Retinal pigment epithelial cell (primary cell): ENCODE data around the gene CNTROB.

Experiments
- DNase-seq: peaks from one replicate; pipeline ENCODE4 v3.0.0-alpha.2; 2010; ENCODE audit warnings: low read depth
- H3K4me3 ChIP-seq: 2 replicates; pipeline ENCODE4 v1.5.1; 2011; ENCODE audit warnings: mild to moderate bottlenecking, low read length, control low read depth, moderate library complexity
- CTCF ChIP-seq: conservative IDR thresholded peaks from 2 replicates; pipeline ENCODE4 v1.5.1; 2011; ENCODE audit warnings: low read depth, low read length, control low read depth, inconsistent platforms

The CNTROB gene

DNA sequence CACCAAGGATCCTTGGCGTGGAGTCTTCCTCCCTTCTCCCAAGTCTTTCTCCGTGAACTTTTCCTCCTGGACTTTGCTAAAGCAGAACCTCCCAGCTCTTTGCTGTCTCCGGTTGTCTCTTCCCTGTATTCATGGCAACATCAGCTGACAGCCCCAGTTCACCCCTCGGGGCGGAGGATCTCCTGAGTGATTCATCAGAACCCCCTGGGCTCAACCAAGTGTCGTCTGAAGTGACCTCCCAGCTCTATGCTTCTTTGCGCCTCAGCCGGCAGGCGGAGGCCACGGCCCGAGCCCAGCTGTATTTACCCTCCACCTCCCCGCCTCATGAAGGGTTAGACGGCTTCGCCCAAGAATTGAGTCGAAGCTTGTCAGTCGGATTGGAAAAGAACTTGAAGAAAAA, 943 bp downstream of the CNTROB start:
- DNase-seq: no peak
- TF ChIP-seq CTCF: peak; percentile 30
- H3K4me3 ChIP-seq: peak overlapping the region; percentile 99

DNA sequence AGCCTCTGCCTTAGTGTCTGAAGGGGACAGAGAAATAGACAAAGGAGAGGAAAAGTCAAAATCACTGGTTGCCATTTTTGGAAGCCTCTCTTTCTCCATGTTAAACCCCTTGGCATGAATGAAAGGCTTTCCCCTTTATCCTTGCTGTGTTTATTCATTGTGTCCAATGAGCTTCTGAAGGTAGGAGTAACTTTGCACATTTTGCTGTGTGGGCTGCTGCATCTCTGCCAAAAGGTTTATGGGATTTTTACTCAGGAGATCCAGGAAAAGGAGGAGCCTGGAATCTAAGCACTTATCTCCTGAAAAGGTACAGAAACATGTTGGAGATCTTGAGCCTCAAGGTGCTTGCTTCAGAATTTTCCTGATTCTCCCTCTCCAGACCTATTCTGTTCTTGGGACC, 3.9 kb downstream of the CNTROB start:
- DNase-seq: no peak
- no peak for TF ChIP-seq CTCF
- no peak overlapping the region for H3K4me3 ChIP-seq

GRCh38 chr17:7940034-7940433, 8.0 kb downstream of the CNTROB start:
- H3K4me3 ChIP-seq: no peak overlapping the region
- no peak for TF ChIP-seq CTCF

DNA sequence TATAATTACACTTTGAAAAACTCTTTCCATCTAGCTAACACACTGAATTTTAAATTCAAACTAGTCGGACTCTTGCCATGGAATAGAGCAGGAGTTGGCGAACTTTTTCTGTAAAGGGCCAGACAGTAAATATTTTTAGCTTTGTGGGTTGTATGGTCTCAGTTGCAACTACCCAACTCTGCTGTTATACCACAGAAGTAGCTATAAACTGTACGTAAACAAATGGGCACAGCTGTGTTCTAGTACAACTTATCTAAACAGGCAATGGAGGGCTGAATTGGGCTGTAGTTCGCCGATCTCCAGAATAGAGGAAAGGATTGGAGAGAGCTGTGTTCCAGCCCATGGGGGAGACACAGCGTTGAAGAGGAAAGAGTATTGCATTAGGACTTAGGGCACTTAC, 8.7 kb downstream of the CNTROB start:
- DNase-seq: no peak
- H3K4me3 ChIP-seq: no peak overlapping the region
- no peak for TF ChIP-seq CTCF

More at GRCh38 chr17:7940034-7940433, 8.0 kb downstream of the CNTROB start:
- no peak for DNase-seq

GRCh38 chr17:7943291-7943690, 11.3 kb downstream of the CNTROB start:
- no peak for TF ChIP-seq CTCF
- no peak overlapping the region for H3K4me3 ChIP-seq
- DNase-seq: no peak

DNA sequence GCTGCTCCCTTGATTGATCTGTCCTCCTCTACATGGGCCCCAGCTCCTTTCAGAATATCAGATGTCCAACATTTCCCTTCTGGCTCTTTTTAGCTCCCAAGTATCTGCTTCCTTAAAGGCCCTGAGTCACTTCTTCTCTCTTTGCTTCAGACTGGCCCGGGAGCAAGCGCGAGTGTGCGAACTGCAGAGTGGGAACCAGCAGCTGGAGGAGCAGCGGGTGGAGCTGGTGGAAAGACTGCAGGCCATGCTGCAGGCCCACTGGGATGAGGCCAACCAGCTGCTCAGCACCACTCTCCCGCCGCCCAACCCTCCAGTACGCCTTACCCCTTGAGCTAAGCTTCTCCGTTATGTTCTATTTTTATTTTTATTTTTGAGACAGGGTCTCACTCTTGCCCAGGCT, 12.3 kb downstream of the CNTROB start:
- DNase-seq: no peak
- TF ChIP-seq CTCF: no peak
- H3K4me3 ChIP-seq: no peak overlapping the region

DNA sequence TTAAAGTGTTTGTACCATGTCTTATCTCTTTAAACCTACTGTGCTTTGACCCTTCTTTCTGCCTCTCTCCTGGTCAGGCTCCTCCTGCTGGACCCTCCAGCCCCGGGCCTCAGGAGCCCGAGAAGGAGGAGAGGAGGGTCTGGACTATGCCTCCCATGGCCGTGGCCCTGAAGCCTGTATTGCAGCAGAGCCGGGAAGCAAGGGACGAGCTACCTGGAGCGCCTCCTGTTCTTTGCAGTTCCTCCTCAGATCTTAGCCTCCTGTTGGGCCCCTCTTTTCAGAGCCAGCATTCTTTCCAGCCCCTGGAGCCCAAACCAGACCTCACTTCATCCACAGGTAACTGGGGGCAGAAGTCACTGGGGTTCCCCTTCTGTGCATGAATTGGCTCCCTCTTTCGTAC, 13.6 kb downstream of the CNTROB start:
- no peak for TF ChIP-seq CTCF
- no peak for DNase-seq
- H3K4me3 ChIP-seq: no peak overlapping the region
